Ovary (tissue), 9 donors: ENCODE measurements around the gene GPS1. TPM values are rescaled to one million over a fixed set of nuclear protein-coding genes. Genes with fewer than 3 reads are reported as not detected.

Source experiments
- DNase-seq, 5 donors: peaks; one replicate each; pipeline ENCODE4 v3.0.0-alpha.2; 2019 to 2020
- H3K27ac ChIP-seq, 2 donors: fragments of 200-600 bp; one replicate each; pipeline versions ENCODE4 v1.5.1 to v1.8.0; 2019 to 2022
- H3K27me3 ChIP-seq: fragments of 200-600 bp; one replicate; pipeline ENCODE4 v1.8.0; 2022
- H3K36me3 ChIP-seq: fragments of 200-600 bp; sonication (generic); one replicate; pipeline ENCODE4 v1.5.1; 2019
- H3K4me1 ChIP-seq: one replicate; pipeline ENCODE4 v1.8.1; 2013; ENCODE audit warnings: mild to moderate bottlenecking, moderate library complexity; ENCODE audit not compliant: insufficient read depth
- H3K4me3 ChIP-seq: fragments of 200-600 bp; sonication (generic); one replicate; pipeline ENCODE4 v1.5.1; 2017
- H3K9me3 ChIP-seq, 2 donors: fragments of 200-600 bp in 1 of 2; sonication (generic) in 1 of 2; one replicate each; pipeline versions ENCODE4 v1.5.1 to v1.8.1; 2013 to 2019; ENCODE audit warnings: mild to moderate bottlenecking in 1 of 2, moderate library complexity in 1 of 2
- CTCF ChIP-seq, 3 donors: fragments of 450-650 bp in 2 of 3; fragments of 200-600 bp in 1 of 3; IDR thresholded peaks; one replicate each; pipeline versions ENCODE4 v1.5.1 to v1.8.0; 2016 to 2022; ENCODE audit warnings: antibody characterized with exemption in 3 of 3, mild to moderate bottlenecking in 1 of 3
- EP300 ChIP-seq: sonication (generic); formaldehyde crosslinking; IDR thresholded peaks from one replicate; pipeline ENCODE4 v1.6.1; 2017; ENCODE audit warnings: antibody characterized with exemption
- POLR2A ChIP-seq: fragments of 450-650 bp; IDR thresholded peaks from one replicate; pipeline ENCODE4 v1.6.1; 2017; ENCODE audit warnings: antibody characterized with exemption, mild to moderate bottlenecking, moderate library complexity
- WGBS, 3 donors: extraction: QIAGEN DNeasy Blood & Tissue Kit in 1 of 3; methylation state at CpG; one replicate each; pipeline versions ENCODE4 v1.1.5 to v1.1.7; 2013 to 2017; 5-methylcytosine and 5-hydroxymethylcytosine counted together
- intact Hi-C, 4 donors: fragments of 100-400 bp; cut with DNase I; formaldehyde crosslinking; loops; one replicate each; pipeline versions ENCODE4 v1.11.0 to v1.15.1; 2022 to 2023
- polyA plus RNA-seq, 2 donors: library from polyadenylated mRNA; stranded (reverse); fragments of 200-250 nt in 1 of 2; fragments of 350-450 nt in 1 of 2; fragmentation: Illumina TruSeq in 1 of 2; extraction: RNeasy Lipid Tissue Mini Kit (QIAGEN cat#74804) in 1 of 2; gene quantifications; one replicate each; pipeline ENCODE4 v1.2.3, GENCODE V29; 2013 to 2014
- total RNA-seq, 7 donors: library from RNA; depleted of rRNA in 2 of 7; stranded (reverse); fragments of >200 nt in 2 of 7; fragmentation: NEBNext Ultra II Directional in 3 of 7; extraction: Animal tissue kit (Norgen Biotek cat#: 25700) in 3 of 7; gene quantifications; one replicate each; pipeline versions ENCODE4 v1.1.0 to v1.2.4, GENCODE V29; 2016 to 2023
- donor health status: DM: no; HTN: no; CAD: no; lungs with moderate emphysema.
- donor health status: DM: no; HTN: no; CAD: no.
- donor health status: Bipolar disorder and iron deficiency.
- donor health status: DM: yes; HTN: yes; CAD: no.
- donor health status: DM: no; HTN: no; CAD: no.
- donor health status: DM: yes; HTN: yes; CAD: no.

GPS1 gene
- total and polyA plus RNA-seq, 9 donors = 12.4 to 96.2 (median 77.8) TPM

GRCh38 chr17:82090549-82091263, 39.0 kb downstream of the GPS1 start:
- 92 to 93% (median 92%) methylated on average over 25 to 29 of the region's 29 CpGs for WGBS, 3 donors
- Histone ChIP-seq H3K9me3 (no peaks in the 10 kb centered on the region), H3K27me3 (no peaks in the 10 kb centered on the region), H3K4me3 (no peak overlapping the region), H3K27ac (no peak overlapping the region), H3K36me3 (no peaks in the 10 kb centered on the region), H3K4me1 (no peaks in the 10 kb centered on the region)
- peak in 1 of 5 donors; percentile 33 for DNase-seq
- TF ChIP-seq EP300 (no peak), POLR2A (no peak), CTCF (IDR thresholded peaks at IDR 0.05) (no peak)
- intact Hi-C loops = no loop called here

GRCh38 chr17:82091264-82092066, 39.8 kb downstream of the GPS1 start:
- Histone ChIP-seq H3K27ac (no peak overlapping the region), H3K27me3 (no peaks in the 10 kb centered on the region), H3K9me3 (no peaks in the 10 kb centered on the region), H3K36me3 (no peaks in the 10 kb centered on the region), H3K4me3 (no peak overlapping the region), H3K4me1 (peaks cover 1% of the 10 kb centered on the region)
- TF ChIP-seq EP300 = no peak
- no peak for TF ChIP-seq POLR2A
- no peak for TF ChIP-seq CTCF (IDR thresholded peaks at IDR 0.05)
- intact Hi-C loops = no loop called here
- WGBS, 3 donors = 94 to 95% (median 94%) methylated on average over 31 to 37 of the region's 37 CpGs
- peak in 1 of 5 donors; percentile 32 for DNase-seq

- peak in 2 of 5 donors; percentile 19 to 29 for DNase-seq
- 89 to 93% (median 90%) methylated on average over 19 to 23 of the region's 23 CpGs for WGBS, 3 donors
- Histone ChIP-seq H3K4me1 (peaks cover 8% of the 10 kb centered on the region), H3K27ac (no peak overlapping the region), H3K27me3 (no peaks in the 10 kb centered on the region), H3K9me3 (no peaks in the 10 kb centered on the region), H3K36me3 (no peaks in the 10 kb centered on the region), H3K4me3 (no peak overlapping the region)
- intact Hi-C loops = no loop called here
- no peak for TF ChIP-seq CTCF (IDR thresholded peaks at IDR 0.05)
- no peak for TF ChIP-seq EP300
- TF ChIP-seq POLR2A = no peak
Observed at GRCh38 chr17:82092094-82092586, 40.4 kb downstream of the GPS1 start.

GRCh38 chr17:82092628-82092994, 40.9 kb downstream of the GPS1 start:
- TF ChIP-seq CTCF (IDR thresholded peaks at IDR 0.05) (no peak), POLR2A (no peak), EP300 (no peak)
- Histone ChIP-seq H3K4me1 (peaks cover 8% of the 10 kb centered on the region), H3K9me3 (no peaks in the 10 kb centered on the region), H3K27ac (no peak overlapping the region), H3K4me3 (no peak overlapping the region), H3K36me3 (no peaks in the 10 kb centered on the region), H3K27me3 (no peaks in the 10 kb centered on the region)
- WGBS, 3 donors = 88 to 95% (median 90%) methylated on average over 20 of the region's 20 CpGs
- peak in 2 of 5 donors; percentile 25 to 35 for DNase-seq
- intact Hi-C loops = no loop called here
